GM12864 (cell line): ENCODE data around the gene PADI2.

Experiments
- DNase-seq: peaks from one replicate; pipeline ENCODE4 v3.0.0-alpha.2; 2011; ENCODE audit warnings: low read depth
- H3K4me3 ChIP-seq: 2 replicates; pipeline ENCODE4 v1.5.1; 2011; ENCODE audit warnings: mild to moderate bottlenecking, low read depth, low read length, control low read depth
- TF ChIP-seq, protein P1 (sequence below): IDR thresholded peaks from 2 replicates; pipeline ENCODE4 v1.5.1; 2011; ENCODE audit warnings: low read depth, mild to moderate bottlenecking, moderate library complexity, low read length, control low read depth, inconsistent platforms; ENCODE audit errors: missing control alignments

The PADI2 gene

DNA sequence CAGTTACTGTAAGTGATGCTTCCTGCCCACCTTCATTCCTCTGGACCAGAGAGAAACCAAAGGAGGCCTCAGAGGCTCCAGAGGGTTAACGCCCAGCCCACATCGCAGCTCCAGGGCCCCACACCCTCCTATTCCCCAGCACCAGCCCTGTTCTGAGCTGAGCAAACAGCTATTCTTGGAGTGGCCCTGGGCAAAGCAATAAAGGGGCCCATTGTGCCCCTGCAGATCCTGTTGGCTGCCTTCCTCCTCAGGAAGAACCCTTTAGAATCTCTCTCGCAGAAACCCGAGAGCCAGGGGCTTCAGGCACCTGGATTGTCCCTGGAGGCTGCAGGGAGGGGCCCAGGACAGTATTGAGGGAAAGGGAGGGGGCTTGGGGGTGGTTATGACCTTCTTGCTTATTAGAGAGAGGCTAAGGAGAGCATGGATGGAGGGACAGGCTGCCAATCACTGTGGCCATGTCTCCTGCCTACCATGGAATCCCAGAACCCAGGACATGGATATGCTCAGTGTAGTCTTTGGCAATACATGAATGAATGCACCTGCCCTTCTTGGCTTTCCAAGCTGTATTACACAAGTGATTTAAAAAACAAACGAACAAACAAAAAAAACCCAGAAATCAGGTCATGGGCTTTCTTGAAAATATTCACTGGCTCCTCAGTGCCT lies 9.2 kb downstream of the PADI2 start:
- H3K4me3 ChIP-seq, result no peak overlapping the region
- TF ChIP-seq, protein P1, sequence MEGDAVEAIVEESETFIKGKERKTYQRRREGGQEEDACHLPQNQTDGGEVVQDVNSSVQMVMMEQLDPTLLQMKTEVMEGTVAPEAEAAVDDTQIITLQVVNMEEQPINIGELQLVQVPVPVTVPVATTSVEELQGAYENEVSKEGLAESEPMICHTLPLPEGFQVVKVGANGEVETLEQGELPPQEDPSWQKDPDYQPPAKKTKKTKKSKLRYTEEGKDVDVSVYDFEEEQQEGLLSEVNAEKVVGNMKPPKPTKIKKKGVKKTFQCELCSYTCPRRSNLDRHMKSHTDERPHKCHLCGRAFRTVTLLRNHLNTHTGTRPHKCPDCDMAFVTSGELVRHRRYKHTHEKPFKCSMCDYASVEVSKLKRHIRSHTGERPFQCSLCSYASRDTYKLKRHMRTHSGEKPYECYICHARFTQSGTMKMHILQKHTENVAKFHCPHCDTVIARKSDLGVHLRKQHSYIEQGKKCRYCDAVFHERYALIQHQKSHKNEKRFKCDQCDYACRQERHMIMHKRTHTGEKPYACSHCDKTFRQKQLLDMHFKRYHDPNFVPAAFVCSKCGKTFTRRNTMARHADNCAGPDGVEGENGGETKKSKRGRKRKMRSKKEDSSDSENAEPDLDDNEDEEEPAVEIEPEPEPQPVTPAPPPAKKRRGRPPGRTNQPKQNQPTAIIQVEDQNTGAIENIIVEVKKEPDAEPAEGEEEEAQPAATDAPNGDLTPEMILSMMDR, result no peak
- no peak for DNase-seq

DNA sequence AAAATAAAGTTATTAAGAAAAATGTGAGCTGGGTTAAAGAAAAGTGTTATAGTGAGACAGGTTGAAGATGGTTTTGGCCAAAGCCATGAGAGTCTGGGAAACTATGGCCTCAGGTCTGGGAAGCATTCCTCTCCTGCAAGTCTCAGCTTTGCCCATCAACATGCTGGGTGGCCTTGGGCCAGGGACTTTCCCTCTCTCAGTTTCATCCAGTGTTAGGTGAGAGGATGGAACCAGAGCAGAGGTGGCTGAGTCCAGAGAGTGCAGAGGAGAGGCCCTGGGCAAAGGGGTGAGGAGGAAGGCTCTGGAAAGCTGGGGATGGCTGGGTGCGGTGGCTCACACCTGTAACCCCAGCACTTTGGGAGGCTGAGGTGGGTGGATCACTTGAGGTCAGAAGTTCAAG lies 10.5 kb downstream of the PADI2 start:
- TF ChIP-seq, protein P1, result no peak
- no peak overlapping the region for H3K4me3 ChIP-seq
- no peak for DNase-seq

GRCh38 chr1:17108360-17108759 lies 10.9 kb downstream of the PADI2 start:
- H3K4me3 ChIP-seq, result no peak overlapping the region
- TF ChIP-seq, protein P1, result no peak
- DNase-seq, result no peak

- no peak for DNase-seq
- TF ChIP-seq, protein P1, result no peak
- H3K4me3 ChIP-seq, result no peak overlapping the region
These were observed 14.5 kb downstream of the PADI2 start for GRCh38 chr1:17104782-17105181.

GRCh38 chr1:17102232-17102631 lies 17.0 kb downstream of the PADI2 start:
- H3K4me3 ChIP-seq, result no peak overlapping the region
- DNase-seq, result no peak
- TF ChIP-seq, protein P1, result no peak

- no peak overlapping the region for H3K4me3 ChIP-seq
- DNase-seq, result no peak
- TF ChIP-seq, protein P1, result no peak
These were observed 18.0 kb downstream of the PADI2 start for GRCh38 chr1:17101261-17101660.
